Stimulated activated CD4-positive, alpha-beta T cell treated with anti-CD3 and anti-CD28 coated beads, Interleukin-12 subunit alpha, Interleukin-12 subunit beta, amount 100 ng/mL, for 4 hours (primary cell): ENCODE data around the gene POLR3B.
"Not testable (repeated sequence)": the region's sequence is repeated elsewhere in the genome, so short reads cannot be mapped to it uniquely, and the experiment has no call there.

Experiments used
- DNase-seq: peaks from one replicate; pipeline ENCODE4 v3.0.0-alpha.2; 2020

The POLR3B gene

DNA sequence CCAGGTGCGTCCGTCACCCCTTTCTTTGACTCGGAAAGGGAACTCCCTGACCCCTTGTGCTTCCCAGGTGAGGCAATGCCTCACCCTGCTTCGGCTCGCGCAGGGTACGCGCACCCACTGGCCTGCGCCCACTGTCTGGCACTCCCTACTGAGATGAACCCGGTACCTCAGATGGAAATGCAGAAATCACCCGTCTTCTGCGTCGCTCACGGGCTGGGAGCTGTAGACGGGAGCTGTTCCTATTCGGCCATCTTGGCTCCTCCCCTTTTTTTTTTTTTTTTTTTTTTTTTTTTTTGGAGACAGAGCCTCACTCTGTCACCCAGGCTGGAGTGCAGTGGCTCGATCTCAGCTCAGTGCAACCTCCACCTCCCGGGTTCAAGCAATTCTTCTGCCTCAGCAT lies 120.1 kb downstream of the POLR3B start:
- not testable (repeated sequence) for DNase-seq

- no peak for DNase-seq
These were observed 122.7 kb downstream of the POLR3B start for GRCh38 chr12:106480251-106480650.

DNA sequence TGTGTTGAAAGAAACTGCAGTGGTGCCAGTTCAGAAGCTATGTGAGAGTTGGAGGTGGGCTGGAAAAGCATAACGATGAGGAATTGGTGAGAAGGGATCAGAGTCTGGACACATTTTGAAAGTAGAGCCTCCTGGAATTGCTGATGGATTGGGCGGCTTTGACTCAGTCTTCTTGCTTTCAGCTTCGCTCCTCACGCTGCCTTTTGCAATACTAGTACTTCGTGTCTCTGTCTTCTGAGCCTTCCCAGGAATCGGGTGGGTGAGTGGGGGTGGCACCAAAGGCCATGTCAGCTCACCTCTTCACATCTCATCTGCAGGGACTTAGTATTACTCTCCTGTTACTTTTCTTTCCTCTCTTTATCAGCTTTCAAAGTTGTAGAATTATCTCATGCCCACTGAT lies 123.7 kb downstream of the POLR3B start:
- no peak for DNase-seq

DNA sequence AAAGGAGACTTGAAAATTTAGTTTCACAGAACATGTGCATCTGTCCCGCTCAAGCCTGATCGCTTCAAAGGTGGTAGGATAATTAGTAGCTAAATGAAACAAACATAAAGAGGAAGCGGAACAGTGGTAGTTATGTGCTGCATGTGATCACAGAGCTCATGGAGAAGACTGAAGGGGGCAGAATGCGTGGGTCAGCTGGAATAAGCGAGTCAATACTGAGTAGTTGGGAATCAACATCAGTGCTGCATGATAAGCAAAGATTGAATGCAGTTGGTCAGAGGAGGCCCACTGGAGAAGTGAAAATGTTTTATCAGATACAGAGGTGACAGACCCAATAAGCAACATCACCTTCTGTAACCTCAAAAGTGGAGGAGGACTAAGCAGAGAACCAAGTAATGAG lies 130.1 kb downstream of the POLR3B start:
- no peak for DNase-seq

DNA sequence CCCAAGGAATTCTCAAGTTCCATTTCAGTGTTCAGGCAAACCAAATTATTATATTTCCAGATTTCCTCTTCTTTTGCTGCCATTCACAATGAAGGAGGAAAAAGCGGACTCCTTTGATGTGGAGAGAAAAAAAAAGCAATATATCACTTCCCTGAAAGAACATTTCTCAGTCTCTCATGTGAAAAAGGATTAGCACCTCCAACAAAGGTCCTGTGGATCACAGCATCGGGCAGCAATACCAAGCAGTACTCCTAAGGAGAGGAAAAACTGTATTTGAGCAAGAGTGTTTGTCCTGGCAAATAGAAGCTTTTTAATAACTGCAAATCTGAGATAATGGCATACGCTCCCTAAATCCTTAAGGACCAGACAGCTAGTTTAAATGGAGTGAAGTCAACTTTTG lies 131.3 kb downstream of the POLR3B start:
- no peak for DNase-seq

- no peak for DNase-seq
These were observed 132.7 kb downstream of the POLR3B start for GRCh38 chr12:106490264-106490663.

DNA sequence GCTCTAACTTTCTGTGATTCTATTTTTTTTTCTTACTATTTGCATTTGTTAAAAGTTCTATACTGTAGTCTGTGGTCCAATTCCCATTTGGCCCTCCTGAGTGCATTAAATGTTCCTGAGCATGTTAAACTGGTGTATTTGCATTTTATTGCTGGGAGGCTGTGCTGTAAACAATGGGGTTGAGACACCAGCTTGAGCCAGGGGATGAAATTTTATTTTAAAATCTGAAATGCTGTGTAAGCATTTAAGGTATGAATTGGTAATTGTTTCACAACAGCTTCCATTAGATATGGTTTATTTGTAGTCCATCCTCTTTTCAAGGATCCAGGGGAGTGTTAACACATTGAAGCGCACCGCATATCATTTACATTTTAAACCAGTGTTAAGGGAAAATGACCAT lies 135.3 kb downstream of the POLR3B start:
- DNase-seq: no peak

DNA sequence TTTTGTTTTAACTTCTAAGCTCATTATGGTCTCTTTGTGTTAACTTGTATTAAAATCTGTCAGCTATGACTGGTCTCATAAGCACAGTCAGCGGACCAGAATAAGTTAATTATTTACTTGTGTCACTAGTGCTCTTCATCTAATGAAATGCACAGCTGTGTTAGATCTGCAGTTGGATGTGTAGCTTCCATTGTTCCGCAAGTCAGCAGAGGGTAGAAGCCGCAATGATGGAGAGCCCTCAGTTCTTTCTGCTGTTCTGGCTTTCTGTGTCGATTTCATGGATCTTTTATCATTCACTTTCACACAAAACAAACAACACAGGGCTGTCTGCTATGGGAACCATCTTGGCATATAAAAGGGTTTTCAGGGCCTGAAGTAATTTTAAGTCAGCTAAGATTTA lies 136.0 kb downstream of the POLR3B start:
- no peak for DNase-seq

GRCh38 chr12:106495354-106495965 lies 137.9 kb downstream of the POLR3B start:
- no peak for DNase-seq

DNA sequence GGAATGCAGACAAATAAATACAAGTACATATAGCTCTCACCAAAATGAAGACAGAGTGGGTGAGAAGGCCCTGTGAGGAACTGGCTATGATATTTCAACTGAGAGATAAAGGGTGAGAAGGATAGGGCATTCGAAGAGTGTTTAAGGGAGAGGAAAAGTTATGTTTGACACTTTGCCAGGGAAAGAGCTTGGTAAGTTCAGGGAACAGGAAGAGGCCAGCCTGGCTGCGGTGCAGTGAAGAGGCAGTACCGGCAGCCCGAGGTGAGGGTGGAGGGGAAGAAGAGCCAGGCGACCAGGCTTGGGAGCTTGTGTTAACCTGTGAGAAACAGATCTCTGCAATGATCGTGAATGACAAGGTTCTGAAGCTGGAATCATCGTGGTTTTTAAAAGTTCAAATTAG lies 140.5 kb downstream of the POLR3B start:
- no peak for DNase-seq

DNA sequence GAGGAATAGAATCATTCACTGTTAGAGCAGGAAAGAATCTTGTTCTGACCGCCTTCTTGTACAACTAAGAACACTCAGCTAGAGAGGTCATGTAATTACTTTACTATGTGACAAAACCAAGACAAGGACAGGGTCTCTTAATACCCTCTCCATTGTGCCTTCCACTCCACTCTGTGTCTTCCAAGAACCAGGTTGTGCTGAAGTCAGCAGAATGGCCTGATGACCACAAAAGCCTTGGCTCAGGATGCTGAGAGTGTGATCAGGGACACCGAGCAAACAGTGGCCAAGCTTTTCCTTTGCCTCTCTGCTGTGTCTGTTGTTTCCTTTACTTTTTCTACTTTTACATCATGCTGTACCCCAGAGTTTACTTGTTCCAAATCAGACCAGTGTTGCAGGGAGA lies 142.1 kb downstream of the POLR3B start:
- no peak for DNase-seq

DNA sequence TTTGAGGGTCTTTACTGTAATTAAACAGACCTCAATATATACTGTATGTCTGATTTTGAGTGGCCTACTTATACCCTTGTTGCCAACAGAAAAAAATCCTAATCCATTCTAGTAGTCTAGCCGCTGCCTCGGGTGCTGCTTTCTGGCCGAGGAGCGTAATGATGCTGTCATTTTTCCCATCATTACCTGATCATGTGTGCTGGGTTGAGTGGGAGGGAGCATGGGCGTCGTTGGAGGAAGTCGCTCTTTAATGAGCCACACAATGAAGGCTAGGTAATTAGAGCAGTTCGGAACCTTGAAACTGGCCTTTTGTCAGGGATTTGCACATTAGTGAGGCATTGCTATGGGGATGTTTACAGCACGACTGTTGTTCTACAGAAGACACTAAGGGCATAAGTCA lies 149.1 kb downstream of the POLR3B start:
- DNase-seq: no peak

DNA sequence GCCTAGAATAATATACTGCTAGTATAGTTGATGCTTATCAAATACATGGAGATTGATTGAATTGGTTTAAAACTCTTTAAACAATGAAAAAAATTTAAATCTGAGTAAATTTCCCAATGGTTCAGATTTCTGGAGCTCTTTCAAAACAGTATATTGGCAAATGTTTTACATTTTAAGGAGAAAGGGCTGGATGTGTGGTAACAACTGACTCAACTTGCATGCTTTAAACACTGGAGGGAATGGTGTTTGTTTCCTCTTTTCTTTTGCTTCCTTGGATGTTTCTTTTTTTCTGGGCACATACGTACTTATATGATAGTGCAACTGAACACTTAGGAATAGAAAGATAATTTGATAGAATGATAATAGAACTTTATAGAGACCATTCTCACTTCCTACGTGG lies 151.4 kb downstream of the POLR3B start:
- DNase-seq: no peak

DNA sequence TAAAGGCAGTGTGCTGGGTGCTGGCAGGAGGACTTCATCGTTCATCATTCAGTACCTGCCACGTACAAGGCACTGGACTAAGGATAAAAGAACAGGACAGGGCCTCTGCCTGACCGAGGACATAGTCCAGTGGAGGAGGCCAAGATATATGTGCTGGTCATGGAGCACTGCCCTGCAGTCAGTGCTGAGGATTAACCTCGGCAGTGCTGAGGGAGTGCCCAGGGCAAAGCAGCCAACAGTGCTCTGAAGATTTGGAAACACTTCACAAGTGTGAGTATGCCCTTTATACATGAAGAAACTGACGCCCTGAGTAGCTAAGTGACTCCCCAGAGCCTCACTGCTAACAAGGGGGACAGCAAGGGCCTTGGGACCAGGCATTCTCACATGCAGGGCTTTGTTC lies 153.8 kb downstream of the POLR3B start:
- DNase-seq: no peak

- DNase-seq: no peak
These were observed 159.8 kb downstream of the POLR3B start for GRCh38 chr12:106517314-106517713.

- DNase-seq: no peak
These were observed 162.1 kb downstream of the POLR3B start for GRCh38 chr12:106519607-106520021.

GRCh38 chr12:106521901-106522300 lies 164.4 kb downstream of the POLR3B start:
- no peak for DNase-seq

DNA sequence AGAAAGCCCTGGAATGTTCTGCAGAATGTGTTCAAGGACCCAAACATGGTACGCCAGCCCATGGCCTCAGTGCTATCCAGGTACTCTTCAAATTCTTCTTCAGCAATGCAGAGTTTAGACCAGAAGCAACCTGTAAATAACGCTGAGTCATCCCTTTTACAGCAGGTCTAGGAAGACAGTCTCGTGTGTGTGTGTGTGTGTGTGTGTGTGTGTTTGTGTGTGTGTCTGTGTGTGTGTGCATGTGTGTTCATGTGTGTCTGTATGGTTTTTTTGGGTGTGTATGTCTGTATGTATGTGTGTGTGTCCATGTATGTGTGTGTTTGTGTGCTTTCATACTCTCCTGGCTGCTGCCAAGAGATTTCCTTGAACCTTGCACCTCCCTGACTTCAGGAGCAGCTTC lies 165.2 kb downstream of the POLR3B start:
- DNase-seq: no peak

DNA sequence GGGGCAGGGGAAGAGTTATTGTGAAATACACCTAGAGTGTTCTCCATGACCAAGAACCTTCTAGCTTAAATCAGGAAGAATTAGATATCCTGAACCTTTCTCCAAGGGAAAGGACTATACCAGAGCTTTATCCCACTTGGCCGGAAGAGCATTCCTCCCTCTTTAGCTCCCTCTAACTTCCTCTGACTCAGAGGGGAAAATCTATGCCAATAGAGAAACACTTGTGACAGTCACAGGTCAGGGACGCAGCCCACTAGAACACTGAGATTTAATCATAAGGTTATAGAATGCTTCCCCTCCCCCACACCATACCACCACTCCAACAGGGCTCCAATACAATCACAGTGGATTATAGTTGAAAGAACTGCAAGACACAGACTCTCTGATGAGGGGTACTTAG lies 169.8 kb downstream of the POLR3B start:
- no peak for DNase-seq

- DNase-seq: no peak
These were observed 183.7 kb downstream of the POLR3B start for GRCh38 chr12:106541201-106541600.

- DNase-seq: no peak
These were observed 193.9 kb downstream of the POLR3B start for GRCh38 chr12:106551410-106551809.

- DNase-seq: no peak
These were observed 194.7 kb downstream of the POLR3B start for GRCh38 chr12:106552228-106552627.
